GM21447 (cell line): Measurements from ENCODE around the gene TTC34.
"Not testable (repeated sequence)": the region's sequence is repeated elsewhere in the genome, so short reads cannot be mapped to it uniquely, and the experiment has no call there.

Experiments
- ATAC-seq: cut with Tn5 transposase; IDR thresholded peaks from one replicate; pipeline ENCODE4 v1.9.1; 2021; ENCODE audit not compliant: unreplicated experiment

TTC34 gene

DNA sequence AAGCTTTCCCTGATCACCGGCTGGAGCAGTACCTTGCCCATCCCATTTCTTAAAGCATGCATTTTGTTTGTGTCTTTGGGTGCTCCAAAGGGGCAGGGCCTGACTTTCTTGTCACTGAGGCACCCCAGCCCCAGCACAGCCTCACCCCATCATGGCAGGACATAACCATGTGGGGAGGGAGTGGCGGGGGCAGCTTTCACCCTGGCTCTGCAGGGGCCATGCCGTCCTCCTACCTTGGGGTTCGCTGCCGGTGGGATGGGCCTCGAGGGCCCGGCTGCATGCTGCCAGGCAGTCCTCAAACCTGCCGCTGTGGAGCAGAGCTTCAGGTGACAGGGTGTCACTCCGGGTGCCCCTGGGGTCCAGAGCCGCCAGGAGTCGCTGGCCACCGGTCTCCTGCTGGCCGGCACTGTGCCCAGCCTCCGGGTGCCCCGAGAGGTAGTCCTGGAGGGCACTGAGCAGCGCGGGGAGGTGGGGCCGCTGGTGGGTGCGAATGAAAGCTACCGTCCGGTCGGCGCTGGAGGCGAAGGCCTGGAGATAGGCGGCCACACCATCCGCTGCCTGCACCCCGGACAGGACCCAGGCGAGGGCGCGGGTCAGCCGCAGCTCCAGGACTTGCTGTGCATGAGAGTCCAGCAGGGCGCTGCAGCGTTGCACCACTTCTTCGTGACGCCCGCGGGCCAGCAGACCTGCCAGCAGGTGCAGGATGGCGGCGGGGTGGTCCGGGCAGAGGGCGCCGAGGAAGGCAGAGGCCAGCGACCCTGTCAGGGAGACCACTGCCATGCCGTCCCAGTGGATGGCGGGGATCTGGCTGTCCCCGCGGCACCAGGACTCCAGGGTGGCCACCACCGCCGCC lies 1.5 kb downstream of the TTC34 start:
- no peak for ATAC-seq

GRCh38 chr1:2798958-2799357 lies 2.5 kb downstream of the TTC34 start:
- not testable (repeated sequence) for ATAC-seq

GRCh38 chr1:2797741-2798016 lies 3.8 kb downstream of the TTC34 start:
- no peak for ATAC-seq

DNA sequence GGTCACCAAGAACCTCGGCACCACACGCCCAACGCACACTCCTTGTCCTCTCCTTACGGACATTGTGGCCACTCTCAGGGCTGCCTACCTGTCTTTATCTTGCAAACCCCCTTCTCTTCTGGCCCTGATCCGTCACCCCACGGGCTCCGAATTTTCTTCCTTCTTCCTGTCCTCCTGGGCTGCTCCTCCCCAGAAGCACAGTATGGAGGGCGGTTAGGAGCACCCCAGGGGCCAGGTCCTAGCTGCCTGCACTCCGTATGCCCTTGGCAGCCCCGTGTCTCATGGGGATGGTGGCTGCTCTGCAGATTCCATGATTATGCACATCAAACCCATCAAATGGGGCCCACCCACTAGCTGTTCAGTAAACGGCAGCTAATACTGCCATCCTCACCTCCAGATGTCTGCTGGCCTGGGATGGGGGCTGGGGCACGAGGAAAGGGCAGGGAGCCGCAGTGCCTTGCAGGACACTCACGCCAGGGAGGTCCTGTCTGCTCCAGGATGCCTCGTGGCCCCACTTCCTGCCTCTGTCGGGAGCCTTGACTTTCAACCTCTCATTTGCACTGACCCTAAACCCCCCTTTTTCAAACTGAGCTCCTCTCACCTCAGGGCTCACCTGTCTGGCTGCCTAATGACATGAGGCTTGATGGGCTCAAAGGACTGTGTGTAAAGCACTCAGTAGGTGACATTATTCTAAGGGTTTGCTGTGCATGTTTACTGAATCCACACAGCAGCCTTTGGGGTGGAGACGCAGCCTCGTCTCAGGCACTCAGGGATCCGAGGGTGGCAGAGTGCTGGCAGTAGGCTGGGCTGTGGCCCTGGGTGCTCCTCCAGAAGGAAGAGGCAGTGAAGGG lies 4.4 kb downstream of the TTC34 start:
- no peak for ATAC-seq

- no peak for ATAC-seq
These were observed 5.6 kb downstream of the TTC34 start for GRCh38 chr1:2795926-2796325.

DNA sequence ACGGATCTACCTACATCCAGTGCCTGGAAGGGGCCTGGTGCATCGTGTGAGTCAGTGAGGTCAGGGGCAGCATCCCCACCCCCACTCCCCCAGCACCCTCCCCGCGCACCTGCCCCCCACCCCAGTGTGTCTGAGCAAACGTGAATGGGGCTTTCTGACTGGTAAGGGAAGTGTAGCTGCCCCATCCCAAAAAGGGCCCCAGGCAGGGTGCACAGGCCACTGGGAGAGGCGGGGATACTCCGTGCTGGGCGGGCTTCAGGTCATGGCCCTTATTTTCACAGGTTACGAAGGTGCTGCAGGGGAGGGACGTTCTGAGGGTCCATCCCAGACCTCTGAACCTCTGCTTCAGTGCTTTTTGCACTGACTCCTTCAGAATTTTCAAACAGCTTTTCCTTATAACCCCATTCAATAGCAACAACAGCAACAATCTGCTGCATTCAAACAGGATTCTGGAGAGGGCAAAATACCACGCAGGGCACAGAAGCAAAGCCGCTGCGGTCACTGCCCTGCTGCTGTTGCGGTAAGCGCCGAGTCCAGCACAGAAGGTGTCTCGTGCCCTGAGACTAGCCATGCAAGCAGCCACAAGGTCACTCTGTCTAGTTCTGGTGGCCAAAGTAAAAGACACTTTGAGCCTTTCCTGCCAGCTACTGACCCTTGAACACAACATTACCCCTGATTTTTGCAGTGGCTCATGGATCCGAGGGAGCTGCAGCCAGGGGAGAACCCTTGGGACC lies 10.3 kb downstream of the TTC34 start:
- ATAC-seq = no peak

DNA sequence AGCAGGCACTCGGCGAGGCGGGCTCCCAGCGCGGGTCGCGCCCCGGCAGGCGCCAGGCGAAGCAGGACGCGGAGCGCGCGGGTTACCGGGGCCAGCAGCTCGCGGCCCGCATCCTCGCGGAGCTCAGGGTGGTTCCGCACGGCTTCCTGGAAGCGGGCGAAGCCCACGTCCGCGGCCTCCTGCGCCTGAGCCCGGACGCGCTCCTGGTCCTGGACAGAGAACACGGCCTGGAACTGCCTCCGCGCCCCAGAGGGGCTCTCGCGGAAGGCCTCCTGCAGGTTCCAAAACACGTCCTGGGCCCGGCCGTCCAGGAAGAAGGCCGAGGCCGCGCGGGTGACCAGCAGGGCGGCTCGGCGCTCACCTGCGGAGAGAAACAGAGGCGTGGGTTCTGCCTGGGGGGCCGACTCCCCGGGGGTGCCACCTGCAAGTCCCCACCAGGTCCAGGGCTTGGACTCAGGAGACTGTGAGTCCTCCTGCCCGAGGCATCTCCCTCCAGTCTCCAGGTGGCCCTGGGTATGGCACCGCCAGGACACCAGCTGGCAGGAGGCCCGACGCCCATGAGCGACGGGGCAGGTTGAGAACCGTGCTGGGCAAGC lies 11.4 kb downstream of the TTC34 start:
- no peak for ATAC-seq

- ATAC-seq = no peak
These were observed 12.1 kb downstream of the TTC34 start for GRCh38 chr1:2789164-2789985.

GRCh38 chr1:2788506-2789163 lies 12.9 kb downstream of the TTC34 start:
- ATAC-seq = no peak

GRCh38 chr1:2787163-2787911 lies 14.2 kb downstream of the TTC34 start:
- no peak for ATAC-seq

- no peak for ATAC-seq
These were observed 14.9 kb downstream of the TTC34 start for GRCh38 chr1:2786329-2787162.

GRCh38 chr1:2785631-2786328 lies 15.7 kb downstream of the TTC34 start:
- no peak for ATAC-seq

DNA sequence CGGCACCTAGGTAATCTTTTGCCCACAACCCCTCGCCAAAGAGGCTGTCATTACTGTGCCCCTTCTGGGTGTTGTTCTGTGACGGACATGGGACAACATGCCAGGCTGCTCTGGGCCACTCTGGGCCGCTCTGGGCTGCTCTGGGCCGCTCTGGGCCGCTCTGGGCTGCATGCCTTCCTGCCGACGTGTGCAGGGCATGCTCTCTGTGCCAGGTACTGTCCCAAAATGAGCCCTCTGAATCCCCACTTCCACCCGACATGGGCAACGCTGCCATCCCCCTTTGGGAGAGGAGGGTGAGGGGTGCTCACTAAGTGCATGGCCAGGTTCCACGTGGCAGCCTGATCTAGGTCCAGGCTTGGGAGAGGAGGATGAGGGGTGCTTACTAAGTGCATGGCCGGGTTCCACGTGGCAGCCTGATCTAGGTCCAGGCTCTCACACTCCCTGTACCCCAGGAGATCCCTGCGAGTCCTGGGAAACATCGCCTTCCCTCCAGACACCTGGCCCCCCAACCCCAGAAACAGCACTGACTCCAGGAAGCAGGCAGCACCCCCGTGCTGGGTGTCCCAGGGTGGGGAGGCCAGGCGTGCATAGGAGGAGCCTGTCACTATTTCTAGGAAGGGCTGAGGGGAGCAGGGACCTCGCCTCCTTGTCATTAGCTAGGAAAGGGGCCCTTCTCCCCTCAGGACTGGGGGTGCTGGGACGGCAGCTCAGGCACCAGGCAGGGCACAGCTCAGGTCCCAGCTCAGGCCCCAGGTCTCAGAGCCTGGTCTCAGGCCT lies 16.5 kb downstream of the TTC34 start:
- no peak for ATAC-seq

GRCh38 chr1:2783435-2784397 lies 17.8 kb downstream of the TTC34 start:
- no peak for ATAC-seq

DNA sequence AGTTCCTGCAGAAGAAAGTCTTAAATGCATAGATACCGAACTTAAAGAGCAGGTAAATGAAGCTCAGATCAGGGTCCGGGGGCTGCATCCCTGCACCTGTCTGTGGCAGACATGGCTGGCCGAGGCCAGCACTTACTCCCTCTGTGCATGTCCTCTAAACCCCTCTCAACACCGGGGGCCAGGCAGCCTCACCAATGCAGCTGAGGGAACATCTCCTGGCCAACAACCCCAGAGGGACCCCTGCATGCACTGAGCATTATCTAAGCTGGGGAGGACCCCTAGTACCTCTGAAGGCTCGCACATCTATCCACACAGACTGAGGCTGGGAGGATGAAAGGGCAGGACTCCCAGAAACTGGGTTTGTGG lies 18.4 kb downstream of the TTC34 start:
- no peak for ATAC-seq

DNA sequence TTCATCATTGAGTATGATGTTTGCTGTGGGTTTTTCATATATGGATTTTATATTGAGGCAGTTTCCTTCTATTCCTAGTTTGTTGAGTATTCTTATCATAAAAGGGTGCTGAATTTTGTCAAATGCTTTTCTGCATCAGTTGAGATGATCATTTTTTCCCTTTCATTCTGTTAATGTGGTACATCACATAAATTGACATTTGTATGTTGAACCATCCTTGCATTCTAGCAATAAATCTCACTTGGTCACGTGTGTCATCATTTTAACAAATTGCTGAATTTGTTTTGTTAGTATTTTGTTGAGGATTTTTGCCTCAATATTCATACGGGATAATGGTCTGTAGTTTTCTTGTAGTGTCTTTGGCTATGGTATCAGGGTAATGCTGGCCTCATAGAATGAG lies 19.9 kb downstream of the TTC34 start:
- no peak for ATAC-seq
